NB4 (cell line): Measurements from ENCODE around the gene ABHD17A.

Experiments used
- CTCF ChIP-seq: IDR thresholded peaks from one replicate; pipeline ENCODE4 v1.5.1; 2012; ENCODE audit warnings: low read depth, low read length
- POLR2A ChIP-seq: IDR thresholded peaks from 2 replicates; pipeline ENCODE4 v1.6.1; 2011; ENCODE audit warnings: mild to moderate bottlenecking; ENCODE audit not compliant: insufficient read length; ENCODE audit errors: extremely low read depth

- no peak for TF ChIP-seq POLR2A
- no peak for TF ChIP-seq CTCF
Observed at GRCh38 chr19:1902923-1903322, 17.6 kb upstream of the ABHD17A start.
